Upper lobe of left lung (tissue), 4 donors: ENCODE data around the gene ZNF329.

Source experiments
- EP300 ChIP-seq, 4 donors: sonication (generic); formaldehyde crosslinking; IDR thresholded peaks; one replicate each; pipeline ENCODE4 v1.5.1; 2017; ENCODE audit warnings: antibody characterized with exemption in 4 of 4, control low read depth in 2 of 4
- POLR2A ChIP-seq, 4 donors: fragments of 450-650 bp; IDR thresholded peaks; one replicate each; pipeline ENCODE4 v1.5.1; 2016 to 2017; ENCODE audit warnings: antibody characterized with exemption in 4 of 4, mild to moderate bottlenecking in 2 of 4
- POLR2AphosphoS5 ChIP-seq, 2 donors: sonication (generic); formaldehyde crosslinking; IDR thresholded peaks; one replicate each; pipeline ENCODE4 v1.5.1; 2017; ENCODE audit warnings: antibody characterized with exemption in 2 of 2
- TF ChIP-seq, protein P1 (sequence below), 6 experiments: fragments of 450-650 bp in 4 of 6; fragments of 200-600 bp in 2 of 6; sonication (generic) in 2 of 6; IDR thresholded peaks; one replicate each; pipeline ENCODE4 v1.5.1; 2016 to 2019; ENCODE audit warnings: antibody characterized with exemption in 6 of 6

DNA sequence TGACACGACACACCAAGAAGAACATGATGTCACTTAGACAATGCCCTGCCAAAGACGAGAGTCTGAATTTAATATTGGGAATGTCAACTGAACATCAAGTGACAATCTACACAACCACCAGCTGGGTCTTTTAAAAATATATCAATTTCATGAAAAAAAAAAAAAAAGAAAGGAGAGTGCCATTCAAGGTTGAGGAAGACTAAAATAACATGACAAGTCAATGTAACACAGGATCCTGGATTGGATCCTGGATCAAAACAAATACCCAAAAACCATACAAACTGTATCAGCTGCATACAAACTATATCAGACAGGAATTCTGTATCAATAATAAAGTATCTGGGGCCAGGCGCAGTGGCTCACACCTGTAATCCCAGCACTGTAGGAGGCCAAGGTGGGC is 4.7 kb downstream of the ZNF329 start:
- TF ChIP-seq, protein P1, sequence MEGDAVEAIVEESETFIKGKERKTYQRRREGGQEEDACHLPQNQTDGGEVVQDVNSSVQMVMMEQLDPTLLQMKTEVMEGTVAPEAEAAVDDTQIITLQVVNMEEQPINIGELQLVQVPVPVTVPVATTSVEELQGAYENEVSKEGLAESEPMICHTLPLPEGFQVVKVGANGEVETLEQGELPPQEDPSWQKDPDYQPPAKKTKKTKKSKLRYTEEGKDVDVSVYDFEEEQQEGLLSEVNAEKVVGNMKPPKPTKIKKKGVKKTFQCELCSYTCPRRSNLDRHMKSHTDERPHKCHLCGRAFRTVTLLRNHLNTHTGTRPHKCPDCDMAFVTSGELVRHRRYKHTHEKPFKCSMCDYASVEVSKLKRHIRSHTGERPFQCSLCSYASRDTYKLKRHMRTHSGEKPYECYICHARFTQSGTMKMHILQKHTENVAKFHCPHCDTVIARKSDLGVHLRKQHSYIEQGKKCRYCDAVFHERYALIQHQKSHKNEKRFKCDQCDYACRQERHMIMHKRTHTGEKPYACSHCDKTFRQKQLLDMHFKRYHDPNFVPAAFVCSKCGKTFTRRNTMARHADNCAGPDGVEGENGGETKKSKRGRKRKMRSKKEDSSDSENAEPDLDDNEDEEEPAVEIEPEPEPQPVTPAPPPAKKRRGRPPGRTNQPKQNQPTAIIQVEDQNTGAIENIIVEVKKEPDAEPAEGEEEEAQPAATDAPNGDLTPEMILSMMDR (IDR thresholded peaks at IDR 0.05), result no peak
- no peak for TF ChIP-seq POLR2A (IDR thresholded peaks at IDR 0.05)
- no peak for TF ChIP-seq POLR2AphosphoS5 (IDR thresholded peaks at IDR 0.05)
- TF ChIP-seq EP300 (IDR thresholded peaks at IDR 0.05), result no peak
